Lower leg skin (tissue), 4 donors: ENCODE measurements around the gene RASEF. TPM values are rescaled to one million over a fixed set of nuclear protein-coding genes. Genes with fewer than 3 reads are reported as not detected.

Source experiments
- DNase-seq, 2 donors: peaks; one replicate each; pipeline ENCODE4 v3.0.0-alpha.2; 2019; ENCODE audit warnings: low spot score in 2 of 2
- H3K4me3 ChIP-seq: fragments of 200-600 bp; sonication (generic); 2 replicates; pipeline ENCODE4 v1.5.1; 2017; ENCODE audit warnings: mild to moderate bottlenecking, low read depth; ENCODE audit not compliant: poor library complexity, severe bottlenecking
- CTCF ChIP-seq, 3 donors: fragments of 450-650 bp; IDR thresholded peaks; one replicate each; pipeline ENCODE4 v1.5.1; 2016; ENCODE audit warnings: antibody characterized with exemption in 3 of 3, mild to moderate bottlenecking in 3 of 3, moderate library complexity in 2 of 3
- POLR2A ChIP-seq, 2 donors: fragments of 450-650 bp; IDR thresholded peaks; one replicate each; pipeline ENCODE4 v1.6.1; 2016 to 2017; ENCODE audit warnings: antibody characterized with exemption in 2 of 2, mild to moderate bottlenecking in 1 of 2, moderate library complexity in 1 of 2
- WGBS, 2 donors: methylation state at CpG; one replicate each; pipeline ENCODE4 v1.1.5; 2018; 5-methylcytosine and 5-hydroxymethylcytosine counted together
- intact Hi-C: fragments of 100-400 bp; cut with DNase I; formaldehyde crosslinking; loops from one replicate; pipeline ENCODE4 v1.15.0; 2023; ENCODE audit warnings: low total_unique reads
- total RNA-seq, 4 donors: library from RNA; depleted of rRNA; stranded (reverse); fragments of >200 nt; gene quantifications; one replicate each; pipeline ENCODE4 v1.1.0, GENCODE V29; 2016

RASEF gene
- total RNA-seq, 4 donors from 2014 or later = 2.7 to 4.8 (median 3.3) TPM

- WGBS, 2 donors = 78 to 86% methylated on average over 2 of the region's 2 CpGs
- intact Hi-C loops = loop anchor here (10.0 kb wide), 1 partner anchor 96 kb away; no protein-coding TSS in a partner anchor
- TF ChIP-seq POLR2A (IDR thresholded peaks at IDR 0.05) = no peak
- DNase-seq = no peak
- H3K4me3 ChIP-seq = no peak overlapping the region
Observed at GRCh38 chr9:83020864-83021263, 42.1 kb downstream of the RASEF start.

- WGBS, 2 donors = 81 to 82% methylated on average over 7 of the region's 7 CpGs
- no peak for TF ChIP-seq CTCF (IDR thresholded peaks at IDR 0.05)
- no peak for TF ChIP-seq POLR2A (IDR thresholded peaks at IDR 0.05)
- no peak for DNase-seq
- intact Hi-C loops = loop anchor here (10.0 kb wide), 1 partner anchor 96 kb away; no protein-coding TSS in a partner anchor
- no peak overlapping the region for H3K4me3 ChIP-seq
Observed at GRCh38 chr9:83020327-83020726, 42.6 kb downstream of the RASEF start.

- TF ChIP-seq CTCF (IDR thresholded peaks at IDR 0.05) = no peak
- TF ChIP-seq POLR2A (IDR thresholded peaks at IDR 0.05) = no peak
- intact Hi-C loops = no loop called here
- WGBS, 2 donors = 84 to 85% methylated on average over 2 of the region's 2 CpGs
- no peak overlapping the region for H3K4me3 ChIP-seq
- no peak for DNase-seq
Observed at GRCh38 chr9:83019246-83019645, 43.7 kb downstream of the RASEF start.

GRCh38 chr9:83015897-83016296 is 47.0 kb downstream of the RASEF start:
- no peak for DNase-seq
- intact Hi-C loops = no loop called here
- H3K4me3 ChIP-seq = no peak overlapping the region
- 85 to 86% methylated on average over 2 of the region's 2 CpGs for WGBS, 2 donors
- no peak for TF ChIP-seq CTCF (IDR thresholded peaks at IDR 0.05)
- no peak for TF ChIP-seq POLR2A (IDR thresholded peaks at IDR 0.05)

GRCh38 chr9:83013867-83014605 is 48.9 kb downstream of the RASEF start:
- no peak overlapping the region for H3K4me3 ChIP-seq
- intact Hi-C loops = no loop called here
- no peak for TF ChIP-seq POLR2A (IDR thresholded peaks at IDR 0.05)
- no peak for TF ChIP-seq CTCF (IDR thresholded peaks at IDR 0.05)
- WGBS, 2 donors = 80 to 81% methylated on average over 3 of the region's 3 CpGs
- no peak for DNase-seq

GRCh38 chr9:83012922-83013838 is 49.8 kb downstream of the RASEF start:
- intact Hi-C loops = no loop called here
- DNase-seq = no peak
- 46 to 50% methylated on average over 7 of the region's 7 CpGs for WGBS, 2 donors
- no peak overlapping the region for H3K4me3 ChIP-seq
- TF ChIP-seq POLR2A (IDR thresholded peaks at IDR 0.05) (no peak), CTCF (IDR thresholded peaks at IDR 0.05) (no peak)
